Parathyroid adenoma (tissue), 2 donors: ENCODE data around the gene KRT76.

Experiments used
- H2AFZ ChIP-seq: fragments of 300-600 bp; sonication (generic); one replicate; pipeline ENCODE4 v1.7.0; 2017; ENCODE audit warnings: antibody characterized with exemption, mild to moderate bottlenecking
- H3K27ac ChIP-seq: fragments of 300-600 bp; sonication (generic); one replicate; pipeline ENCODE4 v1.7.0; 2017
- H3K27me3 ChIP-seq: fragments of 300-600 bp; sonication (generic); one replicate; pipeline ENCODE4 v1.7.0; 2017; ENCODE audit warnings: low read length; ENCODE audit not compliant: control insufficient read depth, insufficient read depth
- H3K36me3 ChIP-seq: fragments of 300-600 bp; sonication (generic); one replicate; pipeline ENCODE4 v1.7.0; 2017; ENCODE audit warnings: low read length; ENCODE audit not compliant: control insufficient read depth, insufficient read depth
- H3K4me1 ChIP-seq: fragments of 300-600 bp; sonication (generic); one replicate; pipeline ENCODE4 v1.7.0; 2017; ENCODE audit warnings: control low read depth
- H3K4me2 ChIP-seq: fragments of 300-600 bp; sonication (generic); one replicate; pipeline ENCODE4 v1.7.0; 2017; ENCODE audit warnings: low read length
- H3K4me3 ChIP-seq: fragments of 300-600 bp; sonication (generic); one replicate; pipeline ENCODE4 v1.7.0; 2017; ENCODE audit warnings: low read depth, low read length
- H3K79me2 ChIP-seq: fragments of 300-600 bp; sonication (generic); one replicate; pipeline ENCODE4 v1.7.0; 2017; ENCODE audit warnings: control low read depth
- H3K9ac ChIP-seq: fragments of 300-600 bp; sonication (generic); one replicate; pipeline ENCODE4 v1.7.0; 2017; ENCODE audit warnings: mild to moderate bottlenecking
- H3K9me3 ChIP-seq: fragments of 300-600 bp; sonication (generic); one replicate; pipeline ENCODE4 v1.7.0; 2017; ENCODE audit warnings: low read length; ENCODE audit not compliant: control insufficient read depth
- CTCF ChIP-seq: fragments of 300-600 bp; sonication (generic); IDR thresholded peaks from one replicate; pipeline ENCODE4 v1.7.0; 2017; ENCODE audit warnings: antibody characterized with exemption, mild to moderate bottlenecking
- donor health status: primary hyperparathyroidism.

Gene KRT76

DNA sequence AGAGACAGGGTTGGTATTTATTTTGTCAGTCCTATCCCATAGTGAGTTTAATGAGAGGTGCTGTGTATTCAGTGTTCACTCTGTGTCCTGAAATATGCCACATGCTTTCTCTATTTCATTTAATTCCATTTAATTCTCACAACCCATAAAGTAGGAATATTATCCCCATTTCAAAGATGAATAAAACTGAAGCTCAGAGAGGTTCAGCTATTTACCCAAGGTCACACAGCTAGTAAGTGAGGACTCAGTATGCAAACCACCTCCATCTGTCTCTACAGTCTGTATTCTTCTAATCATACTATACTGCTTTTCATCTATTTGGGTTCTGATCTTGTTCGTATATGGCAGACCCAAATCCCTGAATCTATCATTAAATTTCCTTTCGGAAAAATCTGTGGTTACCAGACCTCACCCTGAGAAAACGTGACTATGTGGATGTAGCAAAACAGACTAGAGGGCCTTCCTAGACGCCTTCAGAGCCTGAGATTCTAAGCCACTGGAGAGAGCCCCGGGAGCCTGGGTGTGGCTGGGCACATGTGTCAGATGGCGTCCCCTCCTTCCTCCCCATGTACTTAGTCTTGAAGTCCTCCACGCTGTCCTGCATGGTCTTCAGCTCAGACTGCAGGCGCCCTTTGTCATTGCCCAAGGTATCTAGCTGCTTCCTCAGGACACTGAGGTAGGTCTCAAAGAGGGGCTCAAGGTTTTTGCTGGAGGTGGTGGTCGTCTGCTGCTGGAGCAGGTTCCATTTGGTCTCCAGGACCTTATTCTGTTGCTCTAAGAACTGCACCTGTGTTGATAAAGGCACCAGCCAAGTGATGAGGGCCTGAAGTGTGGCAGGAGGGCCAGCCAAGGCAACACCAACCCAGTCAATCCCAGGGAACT lies 34.3 kb upstream of the KRT76 start:
- no peak for TF ChIP-seq CTCF
- Histone ChIP-seq H3K36me3 (no peaks in the 10 kb centered on the region), H3K4me2 (no peak overlapping the region), H3K27me3 (no peaks in the 10 kb centered on the region), H3K4me1 (no peaks in the 10 kb centered on the region), H3K9me3 (no peaks in the 10 kb centered on the region), H3K4me3 (no peak overlapping the region), H3K79me2 (no peaks in the 10 kb centered on the region), H3K9ac (no peak overlapping the region), H2AFZ (no peak overlapping the region), H3K27ac (no peak overlapping the region)

DNA sequence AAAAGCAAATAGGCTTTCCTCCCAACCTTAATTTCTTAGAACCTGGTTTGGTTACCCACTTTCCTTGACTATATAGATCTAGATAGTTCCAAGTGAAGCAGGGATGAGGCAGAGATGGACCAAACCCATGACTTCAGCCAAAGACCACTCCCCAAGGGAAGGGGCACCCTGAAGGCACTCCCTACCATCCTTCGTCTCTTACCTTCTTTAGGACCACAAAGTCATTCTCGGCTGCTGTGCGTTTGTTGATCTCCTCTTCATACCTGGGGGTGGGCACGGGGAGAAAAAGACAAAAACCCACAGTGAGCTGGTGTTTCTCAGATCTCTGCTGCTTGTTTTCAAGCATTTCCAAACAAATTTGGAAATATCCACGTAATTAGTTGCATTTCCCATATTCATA lies 33.4 kb upstream of the KRT76 start:
- Histone ChIP-seq H3K4me1 (no peaks in the 10 kb centered on the region), H3K36me3 (no peaks in the 10 kb centered on the region), H3K27me3 (no peaks in the 10 kb centered on the region)

DNA sequence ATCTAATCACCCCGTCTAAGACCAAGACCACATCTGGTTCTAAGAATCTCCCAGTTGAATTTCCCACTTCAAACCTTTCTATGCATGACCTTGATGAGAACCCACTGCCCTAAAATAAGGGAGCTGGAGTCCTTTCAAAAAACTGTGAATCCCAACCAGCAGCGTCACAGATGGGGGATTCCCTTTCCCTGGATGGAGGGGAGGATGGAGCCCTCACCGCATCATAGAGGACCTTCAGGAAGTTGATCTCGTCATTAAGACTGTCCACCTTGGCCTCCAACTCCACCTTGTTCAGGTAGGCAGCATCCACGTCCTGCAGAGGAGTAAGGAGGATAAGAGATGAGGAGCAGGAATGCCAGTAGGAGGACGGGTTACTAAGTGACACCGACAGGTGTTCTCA lies 32.0 kb upstream of the KRT76 start:
- TF ChIP-seq CTCF, result no peak
- Histone ChIP-seq H3K27me3 (no peaks in the 10 kb centered on the region), H3K4me2 (no peak overlapping the region)

More for the DNA sequence above, 33.4 kb upstream of the KRT76 start:
- Histone ChIP-seq H3K27ac (no peak overlapping the region), H3K9me3 (no peaks in the 10 kb centered on the region), H3K79me2 (no peaks in the 10 kb centered on the region), H3K4me2 (no peak overlapping the region), H2AFZ (no peak overlapping the region), H3K9ac (no peak overlapping the region), H3K4me3 (no peak overlapping the region)
- TF ChIP-seq CTCF, result no peak

DNA sequence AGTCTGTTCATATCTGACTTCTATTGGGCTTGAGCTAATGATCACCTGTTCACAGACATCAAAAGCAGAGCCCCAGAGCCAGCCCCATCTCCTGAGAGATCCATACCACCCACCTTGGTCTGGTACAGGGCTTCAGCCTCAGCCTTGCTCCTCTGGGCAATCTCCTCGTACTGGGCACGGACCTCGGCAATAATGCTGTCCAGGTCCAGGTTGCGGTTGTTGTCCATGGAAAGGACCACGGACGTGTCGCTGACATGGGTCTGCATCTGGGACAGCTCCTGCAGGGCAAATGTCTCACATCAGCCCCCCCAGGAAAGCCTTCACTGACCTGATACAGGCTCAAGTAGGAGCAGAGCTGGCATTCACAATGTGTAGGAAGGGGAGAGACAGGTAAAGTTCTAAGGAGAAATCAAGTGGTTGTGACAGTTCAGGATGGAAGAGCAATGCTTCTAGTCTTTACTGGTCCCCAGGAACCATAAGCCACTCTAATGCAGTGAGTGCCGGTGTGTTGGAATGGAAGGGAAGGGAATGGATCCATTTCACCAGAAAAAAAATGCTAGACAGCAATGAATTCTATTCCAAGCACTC lies 31.5 kb upstream of the KRT76 start:
- Histone ChIP-seq H3K4me3 (no peak overlapping the region), H3K36me3 (no peaks in the 10 kb centered on the region), H3K9me3 (no peaks in the 10 kb centered on the region), H3K4me2 (no peak overlapping the region), H3K27ac (no peak overlapping the region), H3K9ac (no peak overlapping the region), H3K27me3 (no peaks in the 10 kb centered on the region), H3K4me1 (no peaks in the 10 kb centered on the region), H2AFZ (no peak overlapping the region), H3K79me2 (no peaks in the 10 kb centered on the region)
- no peak for TF ChIP-seq CTCF

More for the DNA sequence above, 32.0 kb upstream of the KRT76 start:
- Histone ChIP-seq H3K9me3 (no peaks in the 10 kb centered on the region), H3K4me3 (no peak overlapping the region), H3K36me3 (no peaks in the 10 kb centered on the region), H3K79me2 (no peaks in the 10 kb centered on the region), H2AFZ (no peak overlapping the region), H3K27ac (no peak overlapping the region), H3K9ac (no peak overlapping the region), H3K4me1 (no peaks in the 10 kb centered on the region)
